GM12878 (cell line): Measurements from ENCODE around the gene MN1. TPM values are rescaled to one million over a fixed set of nuclear protein-coding genes. Genes with fewer than 3 reads are reported as not detected.

ENCODE experiments used
- ATAC-seq: fragments of 200-7000 bp; cut with Tn5 transposase; 3 replicates; pipeline ENCODE4 v1.9.1; 2020; ENCODE audit warnings: mild to moderate bottlenecking, moderate library complexity
- BruUV-seq: library from RNA; stranded (reverse); fragments of 400-500 nt; replicated peaks from 2 replicates; lab custom pipeline; 2021; lab: Mats Ljungman, UMichigan
- CTCF ChIA-PET: fragments of 300-600 bp; sonication (Branson Sonifier 250); formaldehyde crosslinking; extraction: SDS; loops from one replicate; lab custom pipeline; 2021; ENCODE audit warnings: inconsistent platforms; lab: Yijun Ruan, JAX
- POLR2A ChIA-PET: fragments of 350-600 bp; formaldehyde crosslinking; extraction: SDS; loops from one replicate; lab custom pipeline; 2021; ENCODE audit warnings: inconsistent platforms; lab: Charles Lee
- RAD21 ChIA-PET: fragments of 300-600 bp; sonication (Branson Sonifier 250); formaldehyde crosslinking; loops from one replicate; lab custom pipeline; 2023; ENCODE audit warnings: antibody characterized with exemption; ENCODE audit not compliant: unreplicated experiment; lab: Charles Lee
- SMC1A ChIA-PET: fragments of 300-600 bp; sonication (Branson Sonifier 250); formaldehyde crosslinking; loops from one replicate; lab custom pipeline; 2023; ENCODE audit not compliant: unreplicated experiment, uncharacterized antibody; lab: Charles Lee
- DNase-seq: peaks from one replicate; pipeline ENCODE4 v3.0.0-alpha.2; 2011; ENCODE audit warnings: low read depth, low spot score
- FAIRE-seq: peaks from 3 replicates; lab custom pipeline; 2011; peaks lifted over from hg19 to GRCh38; lab: Jason Lieb, UNC
- H2AFZ ChIP-seq: 2 replicates; pipeline ENCODE4 v1.6.0; 2011; ENCODE audit warnings: low read depth, low read length, control low read depth; ENCODE audit not compliant: control insufficient read depth
- H3K27ac ChIP-seq: 2 replicates; pipeline ENCODE4 v1.5.1; 2011; ENCODE audit warnings: control low read depth; ENCODE audit not compliant: control insufficient read depth, insufficient read depth
- H3K27me3 ChIP-seq, 2 experiments: replicated peaks in 1 of 2; 2 replicates each; pipeline versions ENCODE4 v1.6.0 to v1.6.1; 2011; ENCODE audit warnings: low read length in 1 of 2; ENCODE audit not compliant: control insufficient read depth in 2 of 2, insufficient read depth in 2 of 2
- H3K36me3 ChIP-seq, 2 experiments: 2 replicates each; pipeline ENCODE4 v1.5.1; 2011; ENCODE audit warnings: low read length in 1 of 2; ENCODE audit not compliant: control insufficient read depth in 2 of 2, insufficient read depth in 2 of 2
- H3K4me1 ChIP-seq: 2 replicates; pipeline ENCODE4 v1.6.1; 2011; ENCODE audit warnings: mild to moderate bottlenecking, low read length, moderate library complexity, mixed read lengths; ENCODE audit not compliant: control insufficient read depth, insufficient read depth
- H3K4me2 ChIP-seq: 2 replicates; pipeline ENCODE4 v1.6.0; 2011; ENCODE audit warnings: control low read depth; ENCODE audit not compliant: control insufficient read depth, insufficient read depth
- H3K4me3 ChIP-seq: fragments of 200-600 bp; sonication (generic); 2 replicates; pipeline ENCODE4 v1.5.1; 2016
- H3K79me2 ChIP-seq: 2 replicates; pipeline ENCODE4 v1.6.0; 2011; ENCODE audit warnings: low read length; ENCODE audit not compliant: control insufficient read depth, insufficient read depth
- H3K9ac ChIP-seq: 2 replicates; pipeline ENCODE4 v1.8.0; 2011; ENCODE audit warnings: low read length, control low read depth, mixed read lengths; ENCODE audit not compliant: control insufficient read depth, insufficient read depth
- H3K9me3 ChIP-seq: replicated peaks from 3 replicates; pipeline ENCODE4 v1.5.1; 2011; ENCODE audit warnings: mild to moderate bottlenecking, low read length; ENCODE audit not compliant: control insufficient read depth, insufficient read depth
- H4K20me1 ChIP-seq: 2 replicates; pipeline ENCODE4 v1.6.0; 2011; ENCODE audit not compliant: control insufficient read depth, insufficient read depth
- ATF7 ChIP-seq: fragments of 450-650 bp; IDR thresholded peaks from 2 replicates; pipeline ENCODE4 v1.6.1; 2016; ENCODE audit warnings: low read depth, mild to moderate bottlenecking
- EED ChIP-seq: sonication (generic); IDR thresholded peaks from 2 replicates; pipeline ENCODE4 v1.6.1; 2016; ENCODE audit warnings: antibody characterized with exemption, low read depth
- PML ChIP-seq: IDR thresholded peaks from 2 replicates; pipeline ENCODE4 v1.6.1; 2012; ENCODE audit warnings: low read length, inconsistent platforms
- RUNX3 ChIP-seq: IDR thresholded peaks from 2 replicates; pipeline ENCODE4 v1.6.1; 2012; ENCODE audit warnings: low read length, inconsistent platforms
- ZBTB4 ChIP-seq: fragments of 450-650 bp; formaldehyde crosslinking; IDR thresholded peaks from 2 replicates; pipeline ENCODE4 v1.4.0; 2022; ENCODE audit warnings: mild to moderate bottlenecking, moderate library complexity
- WGBS: methylation state at CpG from one replicate; pipeline ENCODE4 v1.1.6; 2016; ENCODE audit warnings: low lambda C conversion rate; ENCODE audit not compliant: insufficient replicate concordance, insufficient coverage; ENCODE audit errors: missing lambda C conversion rate; 5-methylcytosine and 5-hydroxymethylcytosine counted together
- in situ Hi-C: fragments of 300-500 bp; cut with MboI; formaldehyde crosslinking; loops from 9 replicates; pipeline ENCODE4 v1.14.3; 2018; ENCODE audit warnings: mixed read lengths
- intact Hi-C: fragments of 100-400 bp; cut with micrococcal nuclease; formaldehyde crosslinking; loops from one replicate; pipeline ENCODE4 v1.14.2; 2022; ENCODE audit not compliant: unreplicated experiment
- polyA plus RNA-seq, 11 experiments: library from polyadenylated mRNA; depleted of rRNA in 4 of 11; unstranded in 6 of 11; stranded (reverse) in 5 of 11; fragments of >200 nt; fragmentation: Nextera tagmentation in 4 of 11; fragmentation: Illumina TruSeq in 1 of 11; extraction: Ambion mirVana in 4 of 11; extraction: Trizol in 1 of 11; gene quantifications; 1 replicate in 1 of 11; 2 replicates in 10 of 11; pipeline versions ENCODE4 v1.2.1 to v1.2.3, GENCODE V29; 2011 to 2016; ENCODE audit warnings: inconsistent platforms in 2 of 11, missing spikeins in 2 of 11, low read depth in 1 of 11
- total RNA-seq, 4 experiments: library from RNA; depleted of rRNA in 3 of 4; stranded (reverse); fragments of >200 nt in 3 of 4; fragmentation: Illumina TruSeq in 1 of 4; extraction: Trizol in 1 of 4; gene quantifications; 2 replicates each; pipeline versions ENCODE4 v1.2.1 to v1.2.3, GENCODE V29; 2013 to 2021

Gene MN1
- total and polyA plus RNA-seq, 10 of the 15 experiments (the other 5 are each of a cell fraction or from before 2014, with no cell fraction given), result under 0.01 to 0.24 (median 0.03) TPM; not detected in 3

- DNase-seq (no peak), FAIRE-seq (no peak), ATAC-seq (no peak)
- no peak overlapping the region for H3K4me2 ChIP-seq
- POLR2A ChIA-PET, result no interaction called here
- H3K36me3 ChIP-seq, result no peaks in the 10 kb centered on the region
- 67% methylated on average over 23 of the region's 23 CpGs for WGBS
- H2AFZ ChIP-seq, result no peak overlapping the region
- H3K27me3 ChIP-seq, result no peaks in the 10 kb centered on the region
- BruUV-seq, result no TSS peak
- CTCF ChIA-PET, result no interaction called here
- no peaks in the 10 kb centered on the region for H3K79me2 ChIP-seq
- intact Hi-C loops (no loop called here), in situ Hi-C loops (no loop called here)
- H3K9ac ChIP-seq, result no peak overlapping the region
- TF ChIP-seq ZBTB4 (no peak), PML (no peak), ATF7 (no peak), RUNX3 (no peak), EED (no peak)
- H3K9me3 ChIP-seq, result no peaks in the 10 kb centered on the region
- SMC1A ChIA-PET, result no interaction called here
- H4K20me1 ChIP-seq, result no peaks in the 10 kb centered on the region
- no peak overlapping the region for H3K4me3 ChIP-seq
- H3K27ac ChIP-seq, result no peak overlapping the region
- H3K4me1 ChIP-seq, result no peaks in the 10 kb centered on the region
- RAD21 ChIA-PET, result no interaction called here
Measured at GRCh38 chr22:27827604-27828587, 26.3 kb upstream of the MN1 start.
